HepG2 (cell line): ENCODE results near the gene CYP11A1.

ENCODE experiments used
- BCL6 ChIP-seq: IDR thresholded peaks from 2 replicates; pipeline ENCODE4 v1.6.1; 2016; ENCODE audit warnings: missing genetic modification reagents, missing compliant biosample characterization
- JUNB ChIP-seq: sonication (generic); formaldehyde crosslinking; IDR thresholded peaks from 2 replicates; pipeline ENCODE4 v1.8.0; 2022; ENCODE audit warnings: missing genetic modification reagents, mild to moderate bottlenecking, borderline replicate concordance
- MYNN ChIP-seq: sonication (generic); formaldehyde crosslinking; IDR thresholded peaks from 2 replicates; pipeline ENCODE4 v1.4.0; 2020; ENCODE audit warnings: mild to moderate bottlenecking, low read depth, missing genetic modification reagents
- POLR2AphosphoS5 ChIP-seq: IDR thresholded peaks from 2 replicates; pipeline ENCODE4 v1.6.1; 2012; ENCODE audit warnings: low read depth, low read length
- ZNF101 ChIP-seq: sonication (generic); formaldehyde crosslinking; IDR thresholded peaks from 2 replicates; pipeline ENCODE4 v1.4.0; 2020; ENCODE audit warnings: mild to moderate bottlenecking, low read depth, missing genetic modification reagents, borderline replicate concordance
- ZNF136 ChIP-seq: sonication (generic); formaldehyde crosslinking; IDR thresholded peaks from 2 replicates; pipeline ENCODE4 v1.8.1; 2022; ENCODE audit warnings: low read depth, mild to moderate bottlenecking, moderate library complexity, missing genetic modification reagents
- ZNF354B ChIP-seq: sonication (generic); formaldehyde crosslinking; IDR thresholded peaks from 2 replicates; pipeline ENCODE4 v1.8.0; 2022; ENCODE audit warnings: mild to moderate bottlenecking, missing genetic modification reagents
- TF ChIP-seq, protein P1 (sequence below): sonication (generic); formaldehyde crosslinking; IDR thresholded peaks from 2 replicates; pipeline ENCODE4 v1.4.0; 2020; ENCODE audit warnings: mild to moderate bottlenecking, missing genetic modification reagents, borderline replicate concordance

DNA sequence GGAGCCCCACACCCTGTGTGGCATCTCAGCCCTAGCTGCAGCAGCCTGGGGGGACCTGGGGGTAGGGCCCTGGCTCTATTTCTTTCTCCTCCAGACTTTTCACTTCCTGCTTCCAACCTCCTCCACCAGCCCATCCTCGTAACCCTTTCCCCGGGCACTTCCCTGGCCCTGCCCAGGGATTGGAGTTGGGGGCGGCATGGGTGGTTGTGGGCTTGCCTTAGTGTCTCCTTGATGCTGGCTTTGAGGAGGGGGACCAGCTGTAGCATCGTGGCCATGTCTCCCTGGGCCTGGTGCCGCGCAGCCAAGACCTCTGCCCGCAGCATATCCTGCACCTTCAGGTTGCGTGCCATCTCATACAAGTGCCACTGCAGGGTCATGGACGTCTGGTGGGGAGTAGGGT lies 28.1 kb downstream of the CYP11A1 start:
- TF ChIP-seq BCL6, result no peak
- no peak for TF ChIP-seq POLR2AphosphoS5
- no peak for TF ChIP-seq JUNB (CRISPR knock-in tag)
- TF ChIP-seq, protein P1, sequence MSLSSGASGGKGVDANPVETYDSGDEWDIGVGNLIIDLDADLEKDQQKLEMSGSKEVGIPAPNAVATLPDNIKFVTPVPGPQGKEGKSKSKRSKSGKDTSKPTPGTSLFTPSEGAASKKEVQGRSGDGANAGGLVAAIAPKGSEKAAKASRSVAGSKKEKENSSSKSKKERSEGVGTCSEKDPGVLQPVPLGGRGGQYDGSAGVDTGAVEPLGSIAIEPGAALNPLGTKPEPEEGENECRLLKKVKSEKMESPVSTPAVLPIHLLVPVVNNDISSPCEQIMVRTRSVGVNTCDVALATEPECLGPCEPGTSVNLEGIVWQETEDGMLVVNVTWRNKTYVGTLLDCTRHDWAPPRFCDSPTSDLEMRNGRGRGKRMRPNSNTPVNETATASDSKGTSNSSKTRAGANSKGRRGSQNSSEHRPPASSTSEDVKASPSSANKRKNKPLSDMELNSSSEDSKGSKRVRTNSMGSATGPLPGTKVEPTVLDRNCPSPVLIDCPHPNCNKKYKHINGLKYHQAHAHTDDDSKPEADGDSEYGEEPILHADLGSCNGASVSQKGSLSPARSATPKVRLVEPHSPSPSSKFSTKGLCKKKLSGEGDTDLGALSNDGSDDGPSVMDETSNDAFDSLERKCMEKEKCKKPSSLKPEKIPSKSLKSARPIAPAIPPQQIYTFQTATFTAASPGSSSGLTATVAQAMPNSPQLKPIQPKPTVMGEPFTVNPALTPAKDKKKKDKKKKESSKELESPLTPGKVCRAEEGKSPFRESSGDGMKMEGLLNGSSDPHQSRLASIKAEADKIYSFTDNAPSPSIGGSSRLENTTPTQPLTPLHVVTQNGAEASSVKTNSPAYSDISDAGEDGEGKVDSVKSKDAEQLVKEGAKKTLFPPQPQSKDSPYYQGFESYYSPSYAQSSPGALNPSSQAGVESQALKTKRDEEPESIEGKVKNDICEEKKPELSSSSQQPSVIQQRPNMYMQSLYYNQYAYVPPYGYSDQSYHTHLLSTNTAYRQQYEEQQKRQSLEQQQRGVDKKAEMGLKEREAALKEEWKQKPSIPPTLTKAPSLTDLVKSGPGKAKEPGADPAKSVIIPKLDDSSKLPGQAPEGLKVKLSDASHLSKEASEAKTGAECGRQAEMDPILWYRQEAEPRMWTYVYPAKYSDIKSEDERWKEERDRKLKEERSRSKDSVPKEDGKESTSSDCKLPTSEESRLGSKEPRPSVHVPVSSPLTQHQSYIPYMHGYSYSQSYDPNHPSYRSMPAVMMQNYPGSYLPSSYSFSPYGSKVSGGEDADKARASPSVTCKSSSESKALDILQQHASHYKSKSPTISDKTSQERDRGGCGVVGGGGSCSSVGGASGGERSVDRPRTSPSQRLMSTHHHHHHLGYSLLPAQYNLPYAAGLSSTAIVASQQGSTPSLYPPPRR (CRISPR knock-in tag), result no peak
- no peak for TF ChIP-seq ZNF354B (CRISPR knock-in tag)
- TF ChIP-seq ZNF136, result no peak
- no peak for TF ChIP-seq ZNF101
- no peak for TF ChIP-seq MYNN
